Measurements from ENCODE around the gene PROK1.

- no peak for TF ChIP-seq EZH2 (IDR thresholded peaks at IDR 0.05; ENCODE audit: borderline replicate concordance, insufficient read depth, low read depth, low read length, poor library complexity, severe bottlenecking)
- TF ChIP-seq CTCF (IDR thresholded peaks at IDR 0.05), result no peak
Measured at GRCh38 chr1:110466646-110467280, 15.8 kb downstream of the PROK1 start.

Data from B cell (primary cell).